ENCODE measurements around the gene SLCO3A1. TPM values are rescaled to one million over a fixed set of nuclear protein-coding genes. Genes with fewer than 3 reads are reported as not detected.

Gene SLCO3A1
- total RNA-seq, 4 donors from 2014 or later = 23.1 to 62.8 (median 35.1) TPM

DNA sequence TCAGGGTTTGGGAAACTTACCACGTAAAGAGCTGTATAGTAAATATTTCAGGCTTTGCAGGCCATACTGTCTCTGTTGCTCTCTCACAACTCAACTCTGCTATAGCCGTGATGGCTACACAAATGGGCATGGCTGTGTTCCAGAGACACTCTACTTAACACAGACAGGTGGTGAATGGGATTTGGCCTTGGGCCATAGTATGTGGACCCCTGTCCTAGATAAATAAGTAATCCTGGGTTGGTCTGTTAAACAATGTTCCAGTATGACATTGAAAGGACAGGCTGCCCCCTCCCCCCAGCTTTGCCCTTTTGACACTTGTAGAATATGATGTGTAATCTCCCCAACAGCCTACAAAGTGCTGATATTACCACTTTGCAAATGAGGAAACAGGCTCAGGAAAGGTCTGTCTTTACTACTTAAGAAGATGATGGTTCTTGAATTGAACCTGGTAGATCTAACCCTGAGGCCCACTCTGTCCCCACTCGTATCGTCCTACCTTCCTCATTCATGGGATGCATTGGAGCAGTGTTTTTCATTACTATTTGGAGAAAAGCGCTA, 38.4 kb downstream of the SLCO3A1 start:
- no peak for DNase-seq (ENCODE audit: low spot score in 2 of 2)
- TF ChIP-seq, protein P1, sequence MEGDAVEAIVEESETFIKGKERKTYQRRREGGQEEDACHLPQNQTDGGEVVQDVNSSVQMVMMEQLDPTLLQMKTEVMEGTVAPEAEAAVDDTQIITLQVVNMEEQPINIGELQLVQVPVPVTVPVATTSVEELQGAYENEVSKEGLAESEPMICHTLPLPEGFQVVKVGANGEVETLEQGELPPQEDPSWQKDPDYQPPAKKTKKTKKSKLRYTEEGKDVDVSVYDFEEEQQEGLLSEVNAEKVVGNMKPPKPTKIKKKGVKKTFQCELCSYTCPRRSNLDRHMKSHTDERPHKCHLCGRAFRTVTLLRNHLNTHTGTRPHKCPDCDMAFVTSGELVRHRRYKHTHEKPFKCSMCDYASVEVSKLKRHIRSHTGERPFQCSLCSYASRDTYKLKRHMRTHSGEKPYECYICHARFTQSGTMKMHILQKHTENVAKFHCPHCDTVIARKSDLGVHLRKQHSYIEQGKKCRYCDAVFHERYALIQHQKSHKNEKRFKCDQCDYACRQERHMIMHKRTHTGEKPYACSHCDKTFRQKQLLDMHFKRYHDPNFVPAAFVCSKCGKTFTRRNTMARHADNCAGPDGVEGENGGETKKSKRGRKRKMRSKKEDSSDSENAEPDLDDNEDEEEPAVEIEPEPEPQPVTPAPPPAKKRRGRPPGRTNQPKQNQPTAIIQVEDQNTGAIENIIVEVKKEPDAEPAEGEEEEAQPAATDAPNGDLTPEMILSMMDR (IDR thresholded peaks at IDR 0.05) = no peak
- TF ChIP-seq POLR2A (IDR thresholded peaks at IDR 0.05) = no peak
- no peak overlapping the region for H3K4me3 ChIP-seq (ENCODE audit: low read depth, poor library complexity, severe bottlenecking)
- 88 to 94% methylated on average over 5 of the region's 5 CpGs for WGBS, 2 donors
- intact Hi-C loops (cut with DNase I; ENCODE audit: low total_unique reads) = no loop called here

DNA sequence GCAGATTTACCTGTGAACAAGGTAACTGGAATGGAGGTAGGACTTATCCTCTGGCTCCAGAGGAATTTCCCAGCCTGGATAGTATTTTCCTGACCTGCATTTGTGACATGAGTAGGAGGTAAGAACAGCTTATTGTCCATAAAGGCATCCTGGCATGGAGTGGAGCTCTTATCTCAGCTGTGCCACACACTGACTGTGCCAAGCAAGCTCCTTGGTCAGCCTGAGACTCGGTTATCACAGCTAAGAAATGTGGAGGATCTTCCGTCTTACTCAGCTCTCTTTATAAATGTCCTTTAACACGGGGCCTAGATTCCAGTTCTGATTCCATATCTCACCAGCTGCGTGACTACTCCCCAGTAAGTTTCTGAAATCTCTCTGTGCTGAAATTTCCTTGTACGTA, 38.9 kb downstream of the SLCO3A1 start:
- TF ChIP-seq, protein P1 (IDR thresholded peaks at IDR 0.05) = no peak
- no peak for TF ChIP-seq POLR2A (IDR thresholded peaks at IDR 0.05)
- H3K4me3 ChIP-seq (ENCODE audit: low read depth, poor library complexity, severe bottlenecking) = no peak overlapping the region
- no peak for DNase-seq (ENCODE audit: low spot score in 2 of 2)
- intact Hi-C loops (cut with DNase I; ENCODE audit: low total_unique reads) = no loop called here
- WGBS, 2 donors = 87 to 96% methylated on average over 5 of the region's 5 CpGs

DNA sequence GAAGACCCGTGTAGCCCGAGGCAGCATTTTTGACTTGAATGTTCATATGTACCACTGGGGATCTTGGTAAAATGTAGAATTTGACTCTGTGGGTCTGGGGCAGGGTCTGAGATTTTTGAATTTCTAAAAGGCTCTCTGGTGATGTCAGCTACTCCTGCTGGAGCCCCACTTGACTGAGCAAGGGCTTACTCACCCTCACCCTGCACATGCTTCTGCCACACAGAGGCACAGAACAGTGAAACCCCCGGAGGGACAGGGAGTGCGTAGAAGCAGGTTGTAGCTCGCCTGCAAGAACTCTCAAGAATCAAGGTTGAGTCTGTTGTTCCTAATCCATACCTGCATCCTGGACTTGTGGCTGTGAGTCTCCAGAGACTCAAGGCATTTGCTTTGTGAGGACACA, 41.1 kb downstream of the SLCO3A1 start:
- intact Hi-C loops (cut with DNase I; ENCODE audit: low total_unique reads) = no loop called here
- WGBS, 2 donors = 54 to 75% methylated on average over 5 of the region's 5 CpGs

DNA sequence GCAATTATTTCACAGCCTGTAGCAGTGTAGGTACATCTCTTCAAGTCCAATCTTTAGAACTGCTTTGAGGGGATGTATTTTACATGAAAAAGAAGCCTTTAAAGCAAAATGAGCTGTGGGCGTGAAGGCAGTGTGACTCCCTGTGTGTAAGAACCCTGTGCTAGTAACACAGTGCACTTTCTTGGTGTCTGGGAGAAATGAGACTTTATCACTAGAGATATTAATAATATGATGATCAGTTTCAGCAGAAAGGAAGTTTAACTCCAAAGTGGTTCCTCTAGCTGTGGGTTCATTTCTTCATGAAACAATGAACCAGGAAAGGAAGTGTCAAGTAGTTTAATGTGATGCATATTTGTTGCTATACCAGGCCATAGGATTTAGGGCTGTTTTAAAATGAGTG, 41.5 kb downstream of the SLCO3A1 start:
- TF ChIP-seq POLR2A (IDR thresholded peaks at IDR 0.05) = no peak
- TF ChIP-seq, protein P1 (IDR thresholded peaks at IDR 0.05) = no peak
- H3K4me3 ChIP-seq (ENCODE audit: low read depth, poor library complexity, severe bottlenecking) = no peak overlapping the region
- WGBS, 2 donors = 80 to 81% methylated on average over 1 of the region's 1 CpG
- no peak for DNase-seq (ENCODE audit: low spot score in 2 of 2)
- intact Hi-C loops (cut with DNase I; ENCODE audit: low total_unique reads) = no loop called here

More for the DNA sequence above, 41.1 kb downstream of the SLCO3A1 start:
- TF ChIP-seq POLR2A (IDR thresholded peaks at IDR 0.05) = no peak
- TF ChIP-seq, protein P1 (IDR thresholded peaks at IDR 0.05) = no peak
- DNase-seq (ENCODE audit: low spot score in 2 of 2) = peak in 1 of 2 donors; percentile 39
- H3K4me3 ChIP-seq (ENCODE audit: low read depth, poor library complexity, severe bottlenecking) = no peak overlapping the region

DNA sequence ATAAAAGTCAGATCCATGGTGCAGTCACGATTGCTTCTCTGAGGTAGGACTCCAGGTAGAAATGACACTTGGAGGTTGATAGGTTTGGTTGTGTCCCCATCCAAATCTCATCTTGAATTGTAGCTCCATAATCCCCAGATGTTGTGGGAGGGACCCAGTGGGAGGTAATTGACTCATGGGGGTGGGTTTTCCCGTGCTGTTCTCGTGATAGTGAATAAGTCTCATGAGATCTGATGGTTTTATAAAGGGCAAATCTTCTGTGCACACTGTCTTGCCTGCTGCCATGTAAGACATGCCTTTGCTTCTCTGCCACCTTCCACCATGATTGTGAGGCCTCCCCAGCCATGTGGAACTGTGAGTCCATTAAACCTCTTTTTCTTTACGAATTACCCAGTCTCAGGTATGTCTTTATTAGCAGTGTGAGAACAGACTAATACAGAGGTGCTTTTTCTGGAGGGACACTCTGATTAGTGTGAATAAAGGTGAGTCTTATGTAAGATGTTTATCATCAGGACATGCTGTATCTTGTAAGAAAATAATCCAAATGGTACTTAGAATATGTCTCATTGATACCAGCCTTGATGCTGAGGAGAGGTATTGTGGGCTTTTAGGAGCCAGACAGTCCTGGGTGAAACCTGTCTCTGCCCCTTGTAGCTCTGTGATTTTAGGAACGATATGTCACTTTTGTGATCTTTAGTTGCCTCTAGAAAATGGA, 43.0 kb downstream of the SLCO3A1 start:
- 77 to 79% methylated on average over 5 of the region's 5 CpGs for WGBS, 2 donors
- no peak for TF ChIP-seq POLR2A (IDR thresholded peaks at IDR 0.05)
- TF ChIP-seq, protein P1 (IDR thresholded peaks at IDR 0.05) = no peak
- intact Hi-C loops (cut with DNase I; ENCODE audit: low total_unique reads) = no loop called here
- no peak for DNase-seq (ENCODE audit: low spot score in 2 of 2)
- H3K4me3 ChIP-seq (ENCODE audit: low read depth, poor library complexity, severe bottlenecking) = no peak overlapping the region
